ENCODE data around the gene RAMACL. TPM values are rescaled to one million over a fixed set of nuclear protein-coding genes. Genes with fewer than 3 reads are reported as not detected.

RAMACL gene
- total RNA-seq, 1 donor from 2014 or later: 8.0 TPM

DNA sequence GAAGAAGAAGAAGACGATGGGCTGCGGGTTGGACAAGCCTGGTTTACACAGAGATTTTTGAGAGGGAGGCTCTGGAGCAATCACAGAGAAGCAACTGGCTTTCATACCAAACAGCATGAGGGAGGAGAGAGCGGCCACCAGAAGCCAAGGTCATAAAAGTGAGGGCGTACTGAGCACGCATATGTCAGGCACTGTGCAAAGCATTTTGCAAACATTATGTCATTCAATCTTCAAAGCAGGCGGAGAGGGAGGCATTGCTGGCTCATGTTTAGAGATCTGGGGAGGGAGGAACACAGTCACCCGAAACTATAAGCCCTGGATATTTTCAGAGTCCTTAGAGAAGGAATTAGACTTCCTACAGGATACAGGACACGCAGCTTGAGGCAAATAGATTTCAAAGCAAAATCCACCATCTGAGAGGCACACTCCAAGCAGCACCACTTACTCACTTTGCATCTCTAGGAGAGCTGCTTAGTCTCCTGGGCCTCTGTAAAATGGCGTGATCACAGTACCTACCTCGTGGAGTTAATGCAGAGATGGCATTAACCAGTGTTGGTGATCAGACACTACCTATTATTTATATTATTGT, 24.6 kb downstream of the RAMACL start:
- ATAC-seq (no peak), DNase-seq (no peak)
- Histone ChIP-seq H3K9me3 (peaks cover 9% of the 10 kb centered on the region), H3K27me3 (no peaks in the 10 kb centered on the region), H3K36me3 (no peaks in the 10 kb centered on the region), H3K4me3 (no peak overlapping the region), H3K4me1 (peaks cover 12% of the 10 kb centered on the region), H3K27ac (no peak overlapping the region)
- no peak for TF ChIP-seq CTCF (IDR thresholded peaks at IDR 0.05)
- intact Hi-C loops (cut with DNase I): no loop called here

DNA sequence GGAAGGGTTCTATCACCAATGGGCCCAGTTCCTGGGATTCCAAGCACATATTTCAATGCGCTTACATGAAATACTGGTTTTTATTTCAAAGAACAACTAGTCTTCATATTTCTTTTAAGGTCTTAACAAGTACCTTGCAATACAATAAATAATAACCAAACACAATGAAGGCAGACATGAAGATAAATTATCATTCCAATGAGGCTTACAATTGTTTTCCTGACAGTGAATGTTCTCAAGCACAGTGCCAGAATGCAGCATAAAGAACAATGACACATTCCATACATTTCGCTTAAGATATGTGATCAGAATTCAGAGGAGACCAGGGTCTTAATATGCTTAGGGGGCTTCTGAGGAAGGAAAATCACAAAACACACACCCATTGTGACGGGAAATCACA, 26.3 kb downstream of the RAMACL start:
- H3K4me1 ChIP-seq: peaks cover 18% of the 10 kb centered on the region

GRCh38 chr6:166559662-166560061, 26.8 kb downstream of the RAMACL start:
- intact Hi-C loops (cut with DNase I): no loop called here
- Histone ChIP-seq H3K36me3 (no peaks in the 10 kb centered on the region), H3K27ac (no peak overlapping the region), H3K4me3 (no peak overlapping the region), H3K4me1 (peaks cover 21% of the 10 kb centered on the region), H3K27me3 (no peaks in the 10 kb centered on the region), H3K9me3 (peaks cover 9% of the 10 kb centered on the region)
- ATAC-seq (no peak), DNase-seq (no peak)
- no peak for TF ChIP-seq CTCF (IDR thresholded peaks at IDR 0.05)

More for the DNA sequence above, 26.3 kb downstream of the RAMACL start:
- peaks cover 9% of the 10 kb centered on the region for H3K9me3 ChIP-seq
- DNase-seq (no peak), ATAC-seq (no peak)
- H3K4me3 ChIP-seq: no peak overlapping the region
- TF ChIP-seq CTCF (IDR thresholded peaks at IDR 0.05): no peak
- H3K27me3 ChIP-seq: no peaks in the 10 kb centered on the region
- H3K36me3 ChIP-seq: no peaks in the 10 kb centered on the region
- no peak overlapping the region for H3K27ac ChIP-seq
- intact Hi-C loops (cut with DNase I): no loop called here

- ATAC-seq: no peak
- Histone ChIP-seq H3K4me3 (no peak overlapping the region), H3K4me1 (peaks cover 23% of the 10 kb centered on the region), H3K9me3 (peaks cover 9% of the 10 kb centered on the region), H3K36me3 (no peaks in the 10 kb centered on the region), H3K27me3 (no peaks in the 10 kb centered on the region), H3K27ac (no peak overlapping the region)
- intact Hi-C loops (cut with DNase I): no loop called here
- no peak for DNase-seq
- TF ChIP-seq CTCF (IDR thresholded peaks at IDR 0.05): no peak
Observed at GRCh38 chr6:166559211-166559610, 27.3 kb downstream of the RAMACL start.

GRCh38 chr6:166558156-166559005, 28.1 kb downstream of the RAMACL start:
- Histone ChIP-seq H3K27me3 (no peaks in the 10 kb centered on the region), H3K9me3 (peaks cover 9% of the 10 kb centered on the region), H3K36me3 (no peaks in the 10 kb centered on the region), H3K4me1 (peaks cover 32% of the 10 kb centered on the region), H3K4me3 (no peak overlapping the region), H3K27ac (no peak overlapping the region)
- DNase-seq (no peak), ATAC-seq (no peak)
- TF ChIP-seq CTCF (IDR thresholded peaks at IDR 0.05): no peak
- intact Hi-C loops (cut with DNase I): no loop called here
